Mammary epithelial cell (primary cell): ENCODE results near the gene FGD6.

Experiments
- CTCF ChIP-seq, 2 donors: IDR thresholded peaks in 1 of 2; conservative IDR thresholded peaks in 1 of 2; 2 replicates each; pipeline ENCODE4 v1.5.1; 2011 to 2012; ENCODE audit warnings: inconsistent platforms in 2 of 2, low read length in 2 of 2, mild to moderate bottlenecking in 2 of 2, control low read depth in 1 of 2, low read depth in 1 of 2; ENCODE audit not compliant: insufficient read depth in 1 of 2; ENCODE audit errors: extremely low read depth in 1 of 2
- EZH2 ChIP-seq: IDR thresholded peaks from 2 replicates; pipeline ENCODE4 v1.6.1; 2012; ENCODE audit warnings: low read length, inconsistent platforms, borderline replicate concordance

DNA sequence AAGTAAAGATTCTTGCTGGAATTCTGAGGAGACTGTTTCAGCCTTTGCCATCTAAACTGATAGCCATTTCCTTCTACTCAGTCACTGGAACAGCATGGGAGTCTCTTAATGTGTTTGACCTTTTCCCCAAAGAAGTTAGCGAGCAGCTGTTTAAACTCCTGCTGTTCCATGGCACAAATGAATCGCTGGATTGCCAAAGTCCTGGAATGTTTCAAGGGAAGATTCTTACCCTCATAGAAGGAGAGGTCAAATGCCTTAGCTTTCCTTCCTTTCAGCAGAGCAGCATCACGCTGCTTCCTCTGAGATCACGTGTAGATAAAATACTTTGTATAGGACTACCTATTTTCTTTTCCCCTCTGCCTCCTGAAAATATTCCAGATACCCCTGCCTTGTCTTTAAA lies 133.3 kb downstream of the FGD6 start:
- TF ChIP-seq CTCF (conservative IDR thresholded peaks at IDR 0.05 in 1 of 2, IDR thresholded peaks at IDR 0.05 in 1 of 2; ENCODE audit: extremely low read depth in 1 of 2, insufficient read depth in 1 of 2, low read depth in 1 of 2, low read length in 2 of 2): no peak
- TF ChIP-seq EZH2: no peak
